ENCODE measurements around the gene KLF9. TPM values are rescaled to one million over a fixed set of nuclear protein-coding genes. Genes with fewer than 3 reads are reported as not detected.
A peak's percentile ranks its signal among the peaks of the same experiment; 100 is the strongest.

KLF9 gene
- total RNA-seq, 1 experiment from 2014 or later = 0.34 TPM

DNA sequence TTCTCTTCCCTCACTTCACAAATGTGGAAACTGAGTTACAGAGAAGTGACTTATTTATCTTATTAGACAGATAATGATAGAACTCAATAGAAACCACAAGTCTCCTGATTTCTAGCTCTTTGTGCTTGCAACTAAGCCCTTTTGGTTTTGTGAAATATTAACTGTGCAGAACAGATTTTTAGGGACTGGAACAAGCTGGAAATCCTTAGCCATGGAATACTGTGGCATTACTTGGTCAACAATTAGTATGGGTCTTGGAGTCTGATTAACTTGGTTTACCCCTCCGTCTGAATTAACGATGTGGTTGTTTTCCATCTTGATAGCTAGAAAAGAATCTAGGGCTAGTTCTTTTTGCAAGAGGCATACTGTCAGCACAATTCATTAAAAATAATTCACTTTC lies 584 bp upstream of the KLF9 start:
- Histone ChIP-seq H3K4me3 (ENCODE audit: low read depth, low read length, poor library complexity, severe bottlenecking) (no peak overlapping the region), H3K27ac (ENCODE audit: low read depth, low read length, poor library complexity, severe bottlenecking) (no peak overlapping the region), H3K36me3 (ENCODE audit: insufficient read depth, low read length, poor library complexity, severe bottlenecking) (no peaks in the 10 kb centered on the region), H3K9me3 (ENCODE audit: low read depth, low read length, poor library complexity, severe bottlenecking) (no peaks in the 10 kb centered on the region), H3K27me3 (replicated peaks; ENCODE audit: insufficient read depth, low read depth, low read length, poor library complexity) (no peaks in the 10 kb centered on the region), H3K4me1 (ENCODE audit: insufficient read depth, low read length, poor library complexity, severe bottlenecking) (peaks cover 17% of the 10 kb centered on the region)
- DNase-seq (ENCODE audit: low spot score) = no peak
- TF ChIP-seq EZH2 (IDR thresholded peaks at IDR 0.05; ENCODE audit: borderline replicate concordance, low read depth, low read length, poor library complexity, severe bottlenecking) = no peak
- TF ChIP-seq, protein P1, sequence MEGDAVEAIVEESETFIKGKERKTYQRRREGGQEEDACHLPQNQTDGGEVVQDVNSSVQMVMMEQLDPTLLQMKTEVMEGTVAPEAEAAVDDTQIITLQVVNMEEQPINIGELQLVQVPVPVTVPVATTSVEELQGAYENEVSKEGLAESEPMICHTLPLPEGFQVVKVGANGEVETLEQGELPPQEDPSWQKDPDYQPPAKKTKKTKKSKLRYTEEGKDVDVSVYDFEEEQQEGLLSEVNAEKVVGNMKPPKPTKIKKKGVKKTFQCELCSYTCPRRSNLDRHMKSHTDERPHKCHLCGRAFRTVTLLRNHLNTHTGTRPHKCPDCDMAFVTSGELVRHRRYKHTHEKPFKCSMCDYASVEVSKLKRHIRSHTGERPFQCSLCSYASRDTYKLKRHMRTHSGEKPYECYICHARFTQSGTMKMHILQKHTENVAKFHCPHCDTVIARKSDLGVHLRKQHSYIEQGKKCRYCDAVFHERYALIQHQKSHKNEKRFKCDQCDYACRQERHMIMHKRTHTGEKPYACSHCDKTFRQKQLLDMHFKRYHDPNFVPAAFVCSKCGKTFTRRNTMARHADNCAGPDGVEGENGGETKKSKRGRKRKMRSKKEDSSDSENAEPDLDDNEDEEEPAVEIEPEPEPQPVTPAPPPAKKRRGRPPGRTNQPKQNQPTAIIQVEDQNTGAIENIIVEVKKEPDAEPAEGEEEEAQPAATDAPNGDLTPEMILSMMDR (conservative IDR thresholded peaks at IDR 0.05; ENCODE audit: low read depth, low read length) = no peak
- ChIA-PET POLR2A (ENCODE audit: low non-redundant PET) (no interaction called here), CTCF (no interaction called here)
- intact Hi-C loops (cut with micrococcal nuclease; ENCODE audit: unreplicated experiment) = loop anchor here (5.0 to 10.0 kb wide), 2 partner anchors 67 to 160 kb away; partner anchors contain the start of gene SMC5
- no TSS peak for BruUV-seq (replicated peaks)

DNA sequence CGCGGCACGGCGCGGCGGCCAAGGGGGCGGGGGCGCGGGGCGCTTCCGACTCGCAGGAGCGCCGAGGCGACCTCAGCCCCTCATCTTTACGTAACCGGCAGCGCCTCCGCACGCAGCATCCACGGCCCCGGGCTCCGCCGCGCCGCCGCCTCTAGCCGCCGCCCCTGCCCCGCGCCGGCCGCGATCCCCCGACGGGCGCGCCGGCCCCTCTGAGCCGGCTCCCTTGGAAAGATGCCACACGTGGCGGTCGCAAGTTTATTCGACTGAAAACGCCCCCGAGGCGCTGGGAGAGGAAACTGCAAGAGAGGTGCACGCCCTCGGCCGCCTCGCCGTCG lies 1.0 kb downstream of the KLF9 start:
- intact Hi-C loops (cut with micrococcal nuclease; ENCODE audit: unreplicated experiment) = loop anchor here (10.0 kb wide), 1 partner anchor 159 kb away; the partner anchor contains the start of gene SMC5
- H3K4me1 ChIP-seq (ENCODE audit: insufficient read depth, low read length, poor library complexity, severe bottlenecking) = peaks cover 13% of the 10 kb centered on the region
- H3K9me3 ChIP-seq (ENCODE audit: low read depth, low read length, poor library complexity, severe bottlenecking) = no peaks in the 10 kb centered on the region
- no peak for TF ChIP-seq EZH2 (IDR thresholded peaks at IDR 0.05; ENCODE audit: borderline replicate concordance, low read depth, low read length, poor library complexity, severe bottlenecking)
- TF ChIP-seq, protein P1 (conservative IDR thresholded peaks at IDR 0.05; ENCODE audit: low read depth, low read length) = no peak
- no peaks in the 10 kb centered on the region for H3K27me3 ChIP-seq (replicated peaks; ENCODE audit: insufficient read depth, low read depth, low read length, poor library complexity)
- CTCF ChIA-PET = no interaction called here
- H3K27ac ChIP-seq (ENCODE audit: low read depth, low read length, poor library complexity, severe bottlenecking) = peak overlapping the region; percentile 87
- DNase-seq (ENCODE audit: low spot score) = peak; percentile 53
- peak overlapping the region; percentile 64 for H3K4me3 ChIP-seq (ENCODE audit: low read depth, low read length, poor library complexity, severe bottlenecking)
- BruUV-seq (replicated peaks) = no TSS peak
- no peaks in the 10 kb centered on the region for H3K36me3 ChIP-seq (ENCODE audit: insufficient read depth, low read length, poor library complexity, severe bottlenecking)
- POLR2A ChIA-PET (ENCODE audit: low non-redundant PET) = no interaction called here

- BruUV-seq (replicated peaks) = no TSS peak
- TF ChIP-seq, protein P1 (conservative IDR thresholded peaks at IDR 0.05; ENCODE audit: low read depth, low read length) = no peak
- no peak for TF ChIP-seq EZH2 (IDR thresholded peaks at IDR 0.05; ENCODE audit: borderline replicate concordance, low read depth, low read length, poor library complexity, severe bottlenecking)
Observed at GRCh38 chr9:70412832-70413463, 1.5 kb downstream of the KLF9 start.

More at GRCh38 chr9:70412832-70413463, 1.5 kb downstream of the KLF9 start:
- Histone ChIP-seq H3K27ac (ENCODE audit: low read depth, low read length, poor library complexity, severe bottlenecking) (peak overlapping the region; percentile 87), H3K4me3 (ENCODE audit: low read depth, low read length, poor library complexity, severe bottlenecking) (peak overlapping the region; percentile 64), H3K36me3 (ENCODE audit: insufficient read depth, low read length, poor library complexity, severe bottlenecking) (no peaks in the 10 kb centered on the region), H3K9me3 (ENCODE audit: low read depth, low read length, poor library complexity, severe bottlenecking) (no peaks in the 10 kb centered on the region), H3K4me1 (ENCODE audit: insufficient read depth, low read length, poor library complexity, severe bottlenecking) (peaks cover 9% of the 10 kb centered on the region), H3K27me3 (replicated peaks; ENCODE audit: insufficient read depth, low read depth, low read length, poor library complexity) (no peaks in the 10 kb centered on the region)
- ChIA-PET CTCF (no interaction called here), POLR2A (ENCODE audit: low non-redundant PET) (no interaction called here)
- peak; percentile 56 for DNase-seq (ENCODE audit: low spot score)
- intact Hi-C loops (cut with micrococcal nuclease; ENCODE audit: unreplicated experiment) = loop anchor here (10.0 kb wide), 1 partner anchor 158 kb away; the partner anchor contains the start of gene SMC5
